ENCODE data around the gene RNF19B.

The RNF19B gene

DNA sequence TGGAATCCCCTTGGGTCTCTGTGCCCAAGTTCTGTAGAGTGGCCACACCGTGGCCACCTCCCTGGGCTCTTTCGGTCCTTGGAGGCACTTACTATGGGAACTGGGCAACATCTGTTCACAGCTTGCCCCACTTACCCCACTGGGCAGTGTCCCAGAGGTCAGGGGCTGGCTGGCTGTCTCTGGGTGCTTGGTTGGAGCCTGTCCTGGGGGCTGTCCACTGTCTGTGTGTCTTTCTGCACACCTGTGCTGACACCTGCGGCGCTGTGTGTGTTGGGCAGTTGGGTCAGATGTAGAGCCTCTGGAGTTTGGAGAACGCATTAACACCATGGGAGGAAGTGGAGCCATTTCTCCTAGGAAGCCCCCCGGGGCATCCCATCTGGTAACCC is 62.1 kb downstream of the RNF19B start:
- no peak for DNase-seq (ENCODE audit: low read depth)
- no peak overlapping the region for H3K4me3 ChIP-seq (replicated peaks; ENCODE audit: low read depth, low read length)
- TF ChIP-seq CTCF (IDR thresholded peaks at IDR 0.05; ENCODE audit: low read length, missing control alignments), result no peak

DNA sequence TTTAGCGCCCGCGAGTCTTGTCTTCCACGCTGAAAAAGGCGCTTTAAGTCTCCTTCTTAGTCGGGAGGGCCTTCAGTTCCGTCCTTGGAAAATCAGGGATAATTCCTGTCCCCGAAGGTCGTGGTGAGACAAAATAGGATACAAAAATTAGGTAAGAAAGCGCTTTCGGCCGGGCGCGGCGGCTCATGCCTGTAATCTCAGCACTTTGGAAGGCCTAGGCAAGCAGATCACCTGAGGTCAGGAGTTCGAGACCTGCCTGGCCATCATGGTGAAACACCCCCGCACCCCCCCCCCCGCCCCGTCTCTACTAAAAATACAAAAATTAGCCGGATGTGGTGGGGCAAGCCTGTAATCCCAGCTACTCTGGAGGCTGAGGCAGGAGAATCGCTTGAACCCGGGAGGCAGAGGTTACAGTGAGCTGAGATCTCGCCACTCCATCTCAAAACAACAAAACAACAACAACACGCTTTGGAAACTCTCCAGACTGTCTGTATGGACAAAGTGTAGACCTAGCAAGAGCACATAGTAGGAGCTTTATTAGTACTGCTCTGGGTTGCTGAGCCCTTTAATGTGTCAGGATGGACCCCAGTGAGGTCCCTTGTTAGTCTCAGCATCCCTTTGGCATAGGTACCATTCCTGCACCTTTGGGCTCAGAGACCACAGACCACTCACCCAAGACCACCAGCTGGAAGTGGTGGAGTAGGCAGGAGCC is 62.6 kb downstream of the RNF19B start:
- peak overlapping the region; percentile 62 for H3K4me3 ChIP-seq (replicated peaks; ENCODE audit: low read depth, low read length)
- DNase-seq (ENCODE audit: low read depth), result no peak
- no peak for TF ChIP-seq CTCF (IDR thresholded peaks at IDR 0.05; ENCODE audit: low read length, missing control alignments)

GRCh38 chr1:32900956-32901822 is 63.4 kb downstream of the RNF19B start, which contains the start of gene TMEM54:
Gene TMEM54, minus strand, starts transcription at chr1:32901389. Its CDS starts 151 bp downstream, at chr1:32901238.
- no peak for DNase-seq (ENCODE audit: low read depth)
- peak within 1 kb of the TSS; percentile 62 for H3K4me3 ChIP-seq (replicated peaks; ENCODE audit: low read depth, low read length)
- no peak for TF ChIP-seq CTCF (IDR thresholded peaks at IDR 0.05; ENCODE audit: low read length, missing control alignments)

GRCh38 chr1:32900371-32900955 is 64.1 kb downstream of the RNF19B start:
- H3K4me3 ChIP-seq (replicated peaks; ENCODE audit: low read depth, low read length), result peak overlapping the region; percentile 62
- DNase-seq (ENCODE audit: low read depth), result no peak
- no peak for TF ChIP-seq CTCF (IDR thresholded peaks at IDR 0.05; ENCODE audit: low read length, missing control alignments)

DNA sequence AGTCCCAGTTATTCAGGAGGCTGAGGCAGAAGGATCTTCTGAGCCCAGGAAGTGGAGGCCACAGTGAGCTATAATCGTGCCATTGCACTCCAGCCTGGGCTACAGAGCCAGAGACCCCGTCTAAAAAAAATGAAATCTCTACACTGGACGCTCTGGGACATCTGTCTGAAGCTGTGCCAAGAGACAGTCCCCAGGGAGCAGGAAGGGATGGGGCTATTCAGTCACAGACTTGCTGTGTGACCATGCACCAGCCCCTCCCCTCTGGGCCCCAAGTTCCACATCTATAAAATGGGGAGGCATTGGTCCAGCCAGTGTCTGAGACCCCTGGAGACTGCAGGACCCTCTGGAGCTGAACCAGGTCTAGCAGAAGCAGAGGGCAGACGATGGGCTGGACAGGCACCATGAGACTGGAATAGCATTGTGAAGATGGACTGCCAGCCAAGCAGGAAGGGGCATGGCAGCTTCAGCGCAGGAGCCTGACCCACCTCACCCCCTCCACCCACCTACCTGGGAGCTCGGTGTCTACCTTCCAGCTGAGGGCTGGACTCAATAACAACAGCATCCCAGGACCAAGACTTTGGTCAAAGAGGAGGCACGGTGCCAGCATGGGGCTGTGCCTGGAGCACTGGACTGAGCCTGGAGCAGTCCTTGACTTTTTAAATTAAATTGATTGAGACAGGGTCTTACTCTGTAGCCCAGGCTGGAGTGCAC is 64.9 kb downstream of the RNF19B start:
- no peak overlapping the region for H3K4me3 ChIP-seq (replicated peaks; ENCODE audit: low read depth, low read length)
- TF ChIP-seq CTCF (IDR thresholded peaks at IDR 0.05; ENCODE audit: low read length, missing control alignments), result no peak
- DNase-seq (ENCODE audit: low read depth), result no peak

- no peak for DNase-seq (ENCODE audit: low read depth)
These were observed 65.7 kb downstream of the RNF19B start for GRCh38 chr1:32898958-32899357.

More at GRCh38 chr1:32898958-32899357, 65.7 kb downstream of the RNF19B start:
- TF ChIP-seq CTCF (IDR thresholded peaks at IDR 0.05; ENCODE audit: low read length, missing control alignments), result no peak
- H3K4me3 ChIP-seq (replicated peaks; ENCODE audit: low read depth, low read length), result no peak overlapping the region
